ENCODE data around the gene ALG9.

The ALG9 gene

DNA sequence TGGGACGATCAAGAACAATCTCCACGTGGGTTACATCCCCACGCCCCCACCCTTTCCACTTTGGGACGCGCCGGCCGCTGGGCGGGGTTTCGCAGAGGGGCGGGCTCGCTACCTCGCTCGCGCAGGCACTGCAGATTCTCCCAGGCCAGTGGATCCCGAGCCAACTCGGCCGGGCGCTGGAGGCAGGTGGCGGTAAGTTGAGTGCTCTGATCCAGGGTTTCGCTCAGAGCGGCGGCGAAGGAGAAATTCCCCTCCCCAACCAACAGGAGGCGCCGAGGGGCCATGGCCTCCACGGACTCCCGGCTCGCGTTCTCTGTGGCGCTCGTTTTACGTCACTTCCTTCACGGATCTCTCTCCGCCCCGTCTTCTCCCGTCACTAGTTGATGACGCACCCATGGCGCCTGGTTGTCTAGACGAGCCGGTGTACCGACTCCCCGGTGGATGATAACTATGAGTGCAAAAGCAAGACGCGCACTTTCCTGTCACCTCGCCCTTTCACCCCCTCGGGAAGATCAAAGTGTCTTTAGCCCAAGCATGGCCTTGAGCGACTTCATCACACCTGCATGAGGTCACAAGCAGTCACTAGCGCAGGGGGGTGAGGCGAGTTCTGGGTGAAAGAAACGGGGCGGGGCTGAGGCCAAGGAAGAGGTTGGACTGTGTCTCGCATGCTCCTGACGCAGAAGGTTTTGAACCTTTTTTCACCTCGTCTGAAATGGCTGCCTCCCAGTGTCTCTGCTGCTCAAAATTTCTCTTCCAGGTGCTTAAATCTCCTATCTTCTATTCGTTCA, 7.7 kb upstream of the ALG9 start, which contains the start of the genes CFAP68 and FDXACB1:
TSS of gene CFAP68 (plus strand) at position 693 of the 788 bp plus-strand sequence. CDS start at position 713, 20 bp downstream.
TSS of gene FDXACB1 (minus strand) at position 317 of the 788 bp plus-strand sequence. CDS start at position 284, 33 bp downstream.
- DNase-seq: peak; percentile 97

DNA sequence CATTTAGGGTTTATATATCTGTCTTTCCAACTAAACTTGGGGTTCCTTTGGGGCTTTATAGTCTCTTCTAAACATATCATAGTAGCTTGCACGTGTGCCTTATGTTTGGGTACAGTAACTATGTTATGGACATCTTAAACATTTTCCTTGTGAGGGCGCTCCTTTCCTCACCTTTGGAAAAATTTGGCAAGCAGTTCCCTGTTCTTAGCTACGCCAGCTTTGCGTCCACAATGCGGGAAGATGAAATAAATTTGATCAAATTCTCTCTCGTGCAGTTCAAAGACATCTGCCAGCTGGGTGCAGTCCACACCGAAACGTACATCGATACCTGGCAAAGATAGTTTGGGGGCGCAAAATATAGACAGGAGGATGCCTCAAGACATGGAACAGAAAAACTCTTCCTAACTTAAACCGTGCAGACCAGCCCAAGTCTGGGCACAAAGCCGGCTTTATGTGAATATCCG, 7.0 kb upstream of the ALG9 start:
- DNase-seq: no peak

DNA sequence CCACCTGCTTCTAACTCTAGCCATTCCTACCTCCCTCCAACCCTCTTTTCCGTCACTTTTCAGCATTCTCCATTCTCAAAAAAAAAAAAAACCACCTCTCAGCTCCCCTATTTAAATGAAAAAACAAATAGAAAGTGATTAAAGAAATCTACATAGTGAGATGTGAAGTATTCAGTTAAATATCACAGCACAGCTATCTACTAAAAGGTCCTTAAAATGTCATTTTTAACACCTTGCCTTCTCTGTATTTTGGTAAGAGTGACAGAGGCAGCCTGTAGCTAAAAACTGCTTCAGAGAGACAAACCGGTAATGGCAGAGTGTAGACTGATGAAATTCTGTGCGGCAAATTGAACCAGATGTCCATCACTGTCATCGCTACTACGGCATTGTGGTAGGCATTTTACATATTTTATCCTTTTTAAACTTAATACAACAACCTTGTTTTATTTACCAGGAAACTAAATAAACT, 346 bp upstream of the ALG9 start:
- DNase-seq: no peak

DNA sequence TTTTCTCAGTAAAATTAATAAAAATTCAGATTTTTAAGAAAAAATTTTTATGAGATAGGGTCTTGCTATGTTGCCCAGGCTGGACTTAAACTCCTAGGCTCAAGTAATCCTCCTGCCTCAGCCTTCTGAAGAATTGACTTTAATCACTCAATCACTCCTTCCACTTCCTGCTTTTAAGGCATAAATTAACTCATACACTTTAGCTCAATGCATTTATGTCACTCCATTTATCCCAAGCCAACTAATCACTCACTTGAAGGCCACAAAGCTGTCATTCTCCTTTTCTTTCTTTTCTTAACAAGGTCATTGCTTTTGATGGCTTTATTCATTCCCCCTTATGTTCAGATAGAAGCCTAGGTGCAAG, 877 bp downstream of the ALG9 start:
- DNase-seq: peak; percentile 10

DNA sequence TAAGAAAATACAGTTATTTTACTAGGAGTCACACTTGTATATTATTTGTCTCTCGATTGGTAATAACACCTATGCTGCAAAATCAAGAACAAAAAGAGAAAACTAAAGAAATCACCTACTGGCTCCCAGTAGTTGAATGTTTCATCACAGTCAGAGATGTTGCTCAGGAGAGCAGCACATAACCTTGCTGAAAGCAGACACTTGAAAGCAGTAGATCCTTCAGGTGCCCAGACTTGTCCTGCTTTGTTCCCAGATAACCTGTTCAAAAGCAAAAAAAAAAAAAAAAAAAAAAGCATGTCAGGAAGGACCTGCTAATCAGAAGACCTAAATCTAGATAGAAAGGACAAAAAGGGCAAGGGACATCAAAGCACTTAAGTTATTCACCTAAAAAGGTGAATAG, 1.3 kb downstream of the ALG9 start:
- no peak for DNase-seq

DNA sequence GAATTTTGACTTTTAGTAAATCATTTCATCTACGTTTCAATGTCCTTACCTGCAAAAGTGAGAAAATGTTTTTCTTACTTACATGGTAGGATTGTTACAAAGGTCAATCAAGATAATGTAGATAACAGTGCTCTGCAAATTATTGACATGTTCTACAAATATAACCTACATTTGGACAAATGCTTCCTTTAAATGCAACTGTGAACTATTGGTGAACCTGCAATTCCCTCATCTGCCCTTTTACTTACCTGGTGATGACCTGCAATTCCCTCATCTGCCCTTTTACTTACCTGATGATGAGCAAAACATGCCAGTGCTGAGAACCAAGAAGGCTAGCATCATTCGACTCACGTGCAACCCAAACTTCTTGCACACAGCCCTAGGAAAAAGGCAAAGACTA, 11.1 kb downstream of the ALG9 start:
- no peak for DNase-seq

DNA sequence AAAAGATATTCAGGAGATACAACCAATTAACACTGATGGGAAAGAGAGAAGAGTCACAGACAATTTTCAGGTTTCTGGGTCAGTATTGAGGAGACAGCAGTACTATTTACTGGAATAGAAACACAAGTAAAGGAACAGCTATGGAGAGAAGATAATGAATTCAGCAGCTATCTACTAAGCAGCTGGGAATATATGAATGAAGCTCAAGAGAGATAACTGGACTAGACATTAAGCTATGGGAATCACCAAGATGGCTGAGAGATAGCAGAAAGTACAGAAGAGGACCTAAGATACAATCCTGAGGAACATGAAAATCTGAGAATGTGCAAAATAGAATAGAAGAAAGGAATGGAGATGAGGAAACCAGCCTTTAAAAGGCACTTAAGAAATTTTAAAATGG, 15.9 kb downstream of the ALG9 start:
- DNase-seq: no peak

DNA sequence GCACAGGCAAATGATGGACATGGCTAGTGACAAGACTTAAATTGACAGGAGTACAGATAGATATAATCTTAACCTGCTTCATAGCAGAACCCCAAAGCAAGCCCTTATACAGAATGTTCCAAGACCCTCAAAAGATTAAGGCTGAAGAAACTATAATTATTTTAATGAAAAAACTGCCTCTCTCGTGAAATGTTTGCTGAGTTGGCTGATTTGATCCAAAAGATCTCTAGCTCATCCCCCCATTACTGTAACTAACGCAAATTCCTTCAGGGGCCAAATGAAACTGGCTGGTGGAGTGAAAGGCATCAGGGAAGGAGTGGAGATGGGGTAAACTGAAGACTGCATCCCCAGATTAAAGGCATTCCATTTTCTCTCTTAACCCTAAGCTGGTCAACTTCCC, 19.3 kb downstream of the ALG9 start:
- DNase-seq: no peak

DNA sequence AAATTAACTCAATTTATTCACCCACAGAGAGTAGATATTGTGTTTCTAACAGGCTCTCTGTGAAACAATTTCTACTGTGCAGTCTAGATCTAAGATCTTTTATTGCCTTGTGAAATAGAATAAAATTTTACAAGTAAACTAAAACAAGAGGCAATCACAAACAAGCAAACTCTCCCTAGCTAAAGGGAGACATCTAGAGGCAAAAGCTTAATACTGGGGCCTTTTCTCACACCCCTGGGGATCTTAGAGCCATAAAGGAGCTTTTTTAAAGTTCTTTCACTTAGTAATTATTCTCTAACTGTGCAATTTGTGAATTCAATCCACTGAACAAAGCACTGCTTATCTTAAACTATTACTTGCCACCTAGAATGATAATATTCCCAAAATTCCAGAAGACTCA, 19.7 kb downstream of the ALG9 start:
- DNase-seq: no peak

DNA sequence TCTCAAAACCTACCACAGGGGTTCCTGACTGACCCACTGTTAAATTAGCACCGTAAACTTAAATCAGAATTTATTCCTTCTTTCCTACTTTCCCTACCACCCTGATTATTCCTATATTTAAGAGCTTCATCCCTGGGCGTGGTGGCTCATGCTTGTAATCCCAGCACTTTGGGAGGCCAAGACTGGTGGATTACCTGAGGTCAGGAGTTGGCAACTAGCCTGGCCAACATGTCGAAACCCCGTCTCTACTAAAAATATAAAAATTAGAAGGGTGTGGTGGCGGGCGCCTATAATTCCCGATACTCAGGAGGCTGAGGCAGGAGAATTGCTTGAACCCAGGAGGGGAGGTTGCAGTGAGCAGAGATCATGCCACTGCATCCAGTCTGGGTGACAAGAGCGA, 20.3 kb downstream of the ALG9 start:
- no peak for DNase-seq

DNA sequence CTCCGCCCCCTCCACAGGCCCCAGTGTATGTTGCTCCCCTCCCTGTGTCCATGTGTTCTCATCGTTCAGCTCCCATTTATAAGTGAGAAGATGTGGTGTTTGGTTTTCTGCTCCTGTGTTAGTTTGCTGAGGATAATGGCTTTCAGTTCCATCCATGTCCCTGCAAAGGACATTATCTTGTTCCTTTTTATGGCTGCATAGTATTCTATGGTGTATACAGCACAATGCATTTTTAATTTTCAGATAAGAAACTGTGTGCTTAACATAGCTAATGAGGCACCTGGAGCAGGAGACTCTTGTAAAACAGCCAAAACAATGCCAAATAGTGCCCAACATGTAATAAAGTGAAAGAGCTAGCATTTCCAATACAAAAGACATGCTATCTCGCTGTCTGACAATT, 21.8 kb downstream of the ALG9 start:
- DNase-seq: no peak

DNA sequence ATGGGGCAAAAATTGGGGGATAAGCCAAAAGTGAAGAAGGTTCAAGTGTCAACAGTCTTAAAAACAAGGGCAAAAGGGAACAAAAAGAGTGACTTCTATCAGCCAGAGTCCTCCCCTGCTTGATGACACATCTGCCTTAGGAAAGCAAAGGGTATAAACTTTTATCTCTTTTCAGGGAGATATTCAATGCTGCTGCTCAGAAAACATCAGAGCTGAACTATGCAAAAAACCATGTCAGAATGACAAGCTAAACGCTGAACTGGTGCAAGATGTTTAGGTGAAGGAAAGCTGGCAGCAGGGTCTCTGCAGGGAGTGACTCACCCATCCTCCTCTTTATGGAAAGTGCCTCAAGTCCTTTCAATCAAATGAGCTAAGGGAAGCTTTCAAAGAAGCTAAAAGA, 24.7 kb downstream of the ALG9 start:
- no peak for DNase-seq

DNA sequence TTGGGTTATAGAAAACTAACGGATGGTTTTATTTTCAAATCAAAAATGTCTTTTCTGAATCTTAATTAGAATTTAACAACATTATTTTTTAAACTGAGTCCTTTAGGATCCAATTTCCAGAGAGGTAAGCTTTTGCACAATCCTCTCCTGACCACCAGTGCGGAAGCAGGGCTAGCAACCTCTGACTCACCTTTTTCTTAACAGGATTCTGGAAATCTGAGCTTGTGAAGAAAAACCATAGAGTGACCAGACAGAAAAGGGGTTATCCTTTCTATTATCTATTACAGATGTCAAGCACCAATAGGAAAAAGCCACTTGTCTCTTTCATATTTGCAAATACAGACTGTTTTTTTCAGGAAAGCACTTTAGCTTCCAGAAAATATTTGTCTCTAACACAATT, 25.3 kb downstream of the ALG9 start:
- no peak for DNase-seq

DNA sequence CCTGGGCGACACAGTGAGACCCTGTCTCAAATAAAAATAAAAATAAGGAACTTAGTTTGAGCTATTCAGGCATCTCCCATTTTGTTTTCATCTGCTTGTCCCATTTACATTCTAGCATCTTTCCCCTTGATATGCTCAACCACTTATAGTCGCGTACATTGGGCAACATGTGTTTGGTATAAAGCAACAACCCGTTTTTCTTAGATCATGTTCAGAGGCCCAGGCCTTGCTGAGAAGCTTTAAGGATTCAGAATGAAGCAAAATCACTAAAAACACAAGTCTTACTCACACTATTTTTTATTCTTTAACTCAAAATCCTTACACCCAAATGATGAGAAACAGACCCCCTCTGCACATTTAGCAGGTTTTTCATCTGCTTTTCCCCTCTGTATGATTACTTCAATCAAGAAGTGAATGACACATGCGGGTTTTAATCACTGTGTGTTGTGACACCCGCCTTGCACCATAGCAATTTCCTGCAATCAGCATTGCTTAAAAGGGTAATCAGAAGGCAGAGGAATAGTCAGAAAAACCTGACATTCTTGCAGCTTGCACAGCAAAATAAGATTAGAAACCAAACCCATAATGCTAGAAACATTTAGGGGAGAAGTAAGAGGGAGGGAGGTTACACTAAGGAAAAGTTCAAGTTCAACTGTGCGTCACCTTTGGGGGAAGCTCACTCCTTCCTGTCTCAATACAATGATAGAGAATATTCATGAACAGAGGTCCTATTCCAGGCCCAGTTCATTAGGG, 25.9 kb downstream of the ALG9 start:
- no peak for DNase-seq

DNA sequence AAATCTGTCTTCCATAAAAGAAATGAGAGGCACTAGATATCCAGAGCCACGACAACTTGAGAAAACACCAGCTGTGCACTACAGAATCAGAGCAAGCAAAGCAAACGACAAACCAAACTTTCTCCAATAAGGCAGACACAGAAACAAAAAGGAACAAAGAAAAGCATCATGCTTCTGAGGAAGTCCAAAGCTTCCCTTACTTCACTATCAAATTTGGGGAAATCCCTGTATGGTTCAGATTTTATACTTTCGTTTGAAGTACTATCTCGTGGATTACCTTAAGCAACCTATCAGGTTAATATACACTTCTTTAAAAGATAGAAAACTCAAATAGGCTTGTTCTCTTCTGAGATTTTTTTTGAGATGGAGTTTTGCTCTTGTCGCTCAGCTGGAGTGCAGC, 27.7 kb downstream of the ALG9 start:
- DNase-seq: no peak

DNA sequence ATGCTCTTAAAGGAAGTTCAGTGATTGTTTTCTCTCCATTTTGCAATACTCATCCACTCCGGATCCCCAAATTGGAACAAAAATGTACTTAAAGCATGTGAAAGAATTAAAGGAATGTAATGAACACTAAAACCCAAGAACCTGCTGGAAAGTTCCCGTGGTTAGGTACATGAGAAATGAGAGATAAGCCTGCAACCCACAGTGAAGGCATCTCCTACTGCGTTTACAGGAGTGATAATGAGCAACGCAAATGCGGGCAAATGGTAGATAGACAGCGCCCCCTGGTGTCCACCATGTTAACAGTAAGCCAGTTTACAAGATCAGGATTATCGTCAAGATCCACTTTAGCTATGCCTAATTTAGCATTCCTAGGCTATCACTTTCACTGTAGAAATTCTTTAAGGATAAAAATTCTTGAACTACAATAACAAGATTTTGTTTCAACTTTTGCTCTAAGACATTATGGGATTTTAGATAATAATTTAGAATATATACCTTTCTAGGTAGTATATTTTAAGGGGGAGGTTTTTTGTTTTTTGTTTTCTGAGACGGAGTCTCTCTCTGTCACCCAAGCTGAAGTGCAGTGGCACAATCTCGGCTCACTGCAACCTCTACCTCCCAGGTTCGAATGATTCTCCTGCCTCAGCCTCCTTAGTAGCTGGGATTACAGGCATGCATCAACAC, 29.9 kb downstream of the ALG9 start:
- DNase-seq: peak; percentile 87

DNA sequence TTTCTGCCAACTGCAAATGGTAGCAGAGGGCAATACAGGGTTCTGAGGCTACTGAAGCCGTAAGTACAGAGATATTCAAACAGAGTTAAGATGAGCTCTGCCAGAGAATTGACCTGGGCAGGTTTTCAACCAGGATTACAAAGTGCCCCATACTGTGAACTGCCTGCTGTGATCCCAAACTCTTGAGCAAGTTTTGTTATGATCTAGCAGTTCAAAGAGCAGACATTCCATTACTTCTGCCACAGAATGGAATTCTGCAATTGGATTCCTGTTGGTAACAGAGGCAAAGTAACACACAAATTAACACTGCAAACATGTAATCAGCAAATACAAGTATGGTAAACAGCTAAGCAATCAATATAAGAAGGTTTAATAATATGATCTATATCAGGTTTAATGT, 31.2 kb downstream of the ALG9 start:
- DNase-seq: no peak

DNA sequence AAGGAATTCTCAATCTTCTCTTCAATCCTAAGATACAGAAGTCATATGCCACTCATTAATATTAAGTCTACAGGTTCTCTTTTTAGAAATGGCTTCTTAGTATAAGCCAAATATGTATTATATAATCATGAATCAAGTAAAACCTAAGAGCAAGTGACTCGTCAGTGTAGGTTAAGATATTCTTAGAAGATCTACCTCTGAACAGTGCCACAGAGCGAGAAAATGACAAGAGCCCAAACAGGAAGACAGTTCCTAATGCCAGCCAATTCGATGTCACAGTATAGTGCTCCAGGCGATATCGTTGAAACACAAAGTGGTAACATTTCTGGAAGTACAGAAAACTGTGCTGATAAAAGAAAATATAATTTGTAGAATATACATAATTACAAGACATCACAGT, 33.3 kb downstream of the ALG9 start:
- no peak for DNase-seq

DNA sequence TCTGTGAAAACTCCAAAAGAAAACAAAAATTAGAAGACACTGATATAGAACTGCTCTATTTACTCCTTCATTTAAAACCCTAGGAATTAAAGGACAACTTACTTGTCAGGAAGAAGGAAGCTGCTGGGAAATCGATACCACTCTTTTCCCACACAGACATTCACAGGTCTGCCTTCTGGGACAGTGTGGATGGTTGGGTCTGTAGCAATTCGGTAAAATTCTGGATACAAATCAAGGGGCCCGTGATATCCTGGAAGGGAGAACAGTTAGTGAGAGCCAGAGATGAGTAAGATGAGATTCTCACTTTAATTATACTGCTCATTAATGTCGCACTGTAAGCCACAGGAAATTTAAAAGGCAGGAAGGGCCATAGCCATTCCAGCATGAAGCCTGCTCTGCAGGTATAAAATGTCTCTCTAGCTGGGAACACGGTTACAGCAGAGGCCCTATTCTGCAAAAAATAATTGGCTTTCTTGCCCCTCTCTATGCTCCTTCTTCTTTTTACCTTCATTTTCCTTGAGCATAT, 34.0 kb downstream of the ALG9 start:
- no peak for DNase-seq

DNA sequence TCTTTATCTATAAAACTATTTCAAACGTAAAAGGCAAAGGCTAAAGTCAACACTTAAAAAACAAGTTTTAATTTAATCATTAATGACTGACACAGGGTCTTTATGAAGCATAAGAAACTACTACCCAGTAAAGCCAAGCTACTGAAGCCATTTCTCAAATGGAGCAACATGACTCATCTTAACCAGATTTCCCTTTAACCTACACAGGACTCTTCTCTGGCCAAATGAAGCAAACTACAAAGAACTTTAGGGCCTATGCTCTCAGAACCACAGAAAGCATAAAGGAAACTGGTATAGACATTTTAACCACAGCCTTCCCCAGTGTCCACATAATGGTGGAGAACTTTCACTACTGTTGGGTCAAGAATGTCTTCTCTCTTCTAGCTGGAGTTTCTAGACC, 34.7 kb downstream of the ALG9 start:
- peak; percentile 6 for DNase-seq

DNA sequence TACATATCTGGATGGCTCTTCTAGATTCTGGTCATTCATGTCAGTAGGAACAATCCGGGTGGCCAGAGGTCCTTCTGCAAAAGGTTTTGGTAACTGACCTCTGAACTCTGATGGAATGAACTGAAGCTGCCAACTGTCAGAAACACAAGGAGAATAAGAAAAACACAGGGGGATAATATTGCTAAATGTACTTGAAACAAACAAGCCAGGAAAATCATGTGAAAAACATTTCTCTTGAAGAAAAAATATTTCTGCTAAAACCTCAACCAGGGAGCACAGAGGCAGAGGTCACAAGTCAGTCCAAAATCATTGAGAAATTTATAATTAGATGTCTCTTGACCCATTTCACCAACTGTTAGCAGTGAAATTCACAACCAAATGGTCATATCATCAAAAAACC, 35.2 kb downstream of the ALG9 start:
- no peak for DNase-seq

DNA sequence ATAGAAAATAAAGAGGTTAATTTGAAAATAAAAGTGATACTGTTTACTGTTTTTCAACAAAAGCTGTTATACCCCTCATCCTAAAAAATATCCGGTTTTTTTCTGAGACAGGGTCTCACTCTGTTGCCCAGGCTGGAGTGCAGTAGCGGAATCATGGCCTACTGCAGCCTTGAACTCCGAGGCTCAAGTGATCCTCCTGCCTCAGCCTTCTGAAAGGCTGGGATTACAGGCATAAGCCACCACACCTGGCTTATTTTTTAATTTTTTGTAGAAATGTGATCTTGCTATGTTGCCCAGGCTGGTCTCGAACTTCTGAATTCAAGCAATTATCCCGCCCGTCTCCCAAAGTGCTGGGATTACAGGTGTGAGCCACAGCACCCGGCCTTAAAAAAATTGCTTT, 35.7 kb downstream of the ALG9 start:
- no peak for DNase-seq

DNA sequence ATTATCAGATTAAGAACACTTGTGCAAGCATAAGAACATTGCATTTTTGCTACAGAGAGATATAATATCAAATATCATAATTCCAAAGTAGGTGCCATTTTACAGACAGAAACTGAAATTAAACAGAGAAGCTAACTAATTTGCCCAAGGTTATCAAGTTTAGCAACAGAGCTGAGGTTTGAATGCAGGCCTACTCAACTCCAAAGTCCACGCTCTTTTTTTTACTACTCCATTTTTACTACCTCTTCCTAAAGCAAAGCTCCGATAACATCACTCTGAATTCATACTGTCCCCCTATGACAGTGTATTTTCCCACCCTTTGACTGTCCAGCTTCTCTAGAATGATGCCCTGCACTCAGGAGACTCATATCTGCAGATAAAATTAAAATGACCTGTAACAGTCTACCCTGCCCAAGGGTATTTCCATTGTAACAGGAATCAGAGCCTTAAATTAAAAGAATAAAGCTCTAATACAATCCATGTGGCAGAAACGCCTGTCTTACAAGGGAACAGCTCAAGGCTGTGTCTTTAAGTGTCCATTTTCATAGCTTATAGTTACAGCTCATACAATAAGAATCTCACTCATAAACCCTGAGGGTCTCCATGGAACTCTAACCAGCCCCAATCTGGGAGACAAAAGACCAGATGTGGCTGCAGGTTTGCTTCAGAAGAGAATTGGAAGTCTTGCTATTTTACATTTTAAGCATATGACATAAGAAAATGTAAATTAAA, 36.8 kb downstream of the ALG9 start:
- DNase-seq: no peak

Data from activated CD4-positive, alpha-beta T cell treated with anti-CD3 and anti-CD28 coated beads, Interleukin-2, Interleukin-6, amounts not matched to agents 100 ng/mL and 50 ng/mL, durations not matched to agents 16 hours and 8 hours (primary cell).